ENCODE data around the gene CIAO2B. TPM values are rescaled to one million over a fixed set of nuclear protein-coding genes. Genes with fewer than 3 reads are reported as not detected.

The CIAO2B gene
- total RNA-seq, 1 donor from 2014 or later = 69.4 TPM

GRCh38 chr16:66932076-66932475 lies 2.1 kb downstream of the CIAO2B start:
- intact Hi-C loops (cut with DNase I) = no loop called here
- no peak for DNase-seq
- H3K4me1 ChIP-seq = peaks cover 45% of the 10 kb centered on the region

GRCh38 chr16:66931665-66932064 lies 2.5 kb downstream of the CIAO2B start:
- intact Hi-C loops (cut with DNase I) = no loop called here
- no peak overlapping the region for H3K27ac ChIP-seq
- ATAC-seq = no peak
- H3K4me1 ChIP-seq = peaks cover 46% of the 10 kb centered on the region
- H3K27me3 ChIP-seq = no peaks in the 10 kb centered on the region
- H3K36me3 ChIP-seq = peaks cover 13% of the 10 kb centered on the region
- TF ChIP-seq CTCF (IDR thresholded peaks at IDR 0.05) = no peak
- H3K4me3 ChIP-seq = no peak overlapping the region
- DNase-seq = no peak
- H3K9me3 ChIP-seq = no peaks in the 10 kb centered on the region

More at GRCh38 chr16:66932076-66932475, 2.1 kb downstream of the CIAO2B start:
- ATAC-seq = no peak
- no peaks in the 10 kb centered on the region for H3K27me3 ChIP-seq
- TF ChIP-seq CTCF (IDR thresholded peaks at IDR 0.05) = no peak
- H3K36me3 ChIP-seq = peaks cover 13% of the 10 kb centered on the region
- no peak overlapping the region for H3K27ac ChIP-seq
- H3K9me3 ChIP-seq = no peaks in the 10 kb centered on the region
- H3K4me3 ChIP-seq = no peak overlapping the region

GRCh38 chr16:66930189-66930588 lies 4.0 kb downstream of the CIAO2B start:
- peaks cover 37% of the 10 kb centered on the region for H3K4me1 ChIP-seq

GRCh38 chr16:66928702-66929388 lies 5.4 kb downstream of the CIAO2B start:
- peak overlapping the region; percentile 11 for H3K27ac ChIP-seq
- TF ChIP-seq CTCF (IDR thresholded peaks at IDR 0.05) = peak; percentile 31
- no peak for ATAC-seq
- H3K4me3 ChIP-seq = no peak overlapping the region
- intact Hi-C loops (cut with DNase I) = no loop called here
- peaks cover 46% of the 10 kb centered on the region for H3K4me1 ChIP-seq
- H3K27me3 ChIP-seq = peaks cover 5% of the 10 kb centered on the region
- DNase-seq = no peak
- H3K9me3 ChIP-seq = no peaks in the 10 kb centered on the region
- peaks cover 13% of the 10 kb centered on the region for H3K36me3 ChIP-seq

More at GRCh38 chr16:66930189-66930588, 4.0 kb downstream of the CIAO2B start:
- DNase-seq (no peak), ATAC-seq (no peak)
- TF ChIP-seq CTCF (IDR thresholded peaks at IDR 0.05) = no peak
- no peaks in the 10 kb centered on the region for H3K9me3 ChIP-seq
- intact Hi-C loops (cut with DNase I) = no loop called here
- H3K27me3 ChIP-seq = no peaks in the 10 kb centered on the region
- H3K36me3 ChIP-seq = peaks cover 13% of the 10 kb centered on the region
- H3K27ac ChIP-seq = no peak overlapping the region
- H3K4me3 ChIP-seq = no peak overlapping the region

GRCh38 chr16:66927918-66928649 lies 6.1 kb downstream of the CIAO2B start:
- ATAC-seq = no peak
- H3K36me3 ChIP-seq = peaks cover 13% of the 10 kb centered on the region
- H3K9me3 ChIP-seq = no peaks in the 10 kb centered on the region
- no peak for TF ChIP-seq CTCF (IDR thresholded peaks at IDR 0.05)
- H3K27me3 ChIP-seq = peaks cover 5% of the 10 kb centered on the region
- H3K4me3 ChIP-seq = no peak overlapping the region
- H3K4me1 ChIP-seq = peaks cover 41% of the 10 kb centered on the region
- DNase-seq = no peak
- intact Hi-C loops (cut with DNase I) = no loop called here
- peak overlapping the region; percentile 79 for H3K27ac ChIP-seq

All from upper lobe of right lung (tissue), 1 donor.